Left renal cortex interstitium (tissue), 4 donors: Measurements from ENCODE around the gene TMEM91. TPM values are rescaled to one million over a fixed set of nuclear protein-coding genes. Genes with fewer than 3 reads are reported as not detected.
A peak's percentile ranks its signal among the peaks of the same experiment; 100 is the strongest.
"Not testable (repeated sequence)": the region's sequence is repeated elsewhere in the genome, so short reads cannot be mapped to it uniquely, and the experiment has no call there.

Experiments used
- DNase-seq, 4 donors: peaks; one replicate each; pipeline ENCODE4 v3.0.0-alpha.2; 2013; ENCODE audit warnings: low read depth in 4 of 4, low spot score in 2 of 4, missing footprints in 1 of 4
- polyA plus RNA-seq, 4 donors: library from polyadenylated mRNA; unstranded; fragments of 120-200 nt; gene quantifications; one replicate each; pipeline ENCODE4 v1.2.1, GENCODE V29; 2013; ENCODE audit not compliant: insufficient read length in 4 of 4

Gene TMEM91
- polyA plus RNA-seq, 4 donors = 7.7 to 30.2 (median 18.2) TPM

- no peak for DNase-seq
These were observed 2.3 kb upstream of the TMEM91 start for GRCh38 chr19:41373993-41374392.

- DNase-seq = no peak
These were observed 649 bp downstream of the TMEM91 start for GRCh38 chr19:41376998-41377365.

- no peak for DNase-seq
These were observed 1.8 kb downstream of the TMEM91 start for GRCh38 chr19:41377977-41378709.

- DNase-seq = not testable (repeated sequence)
These were observed 5.2 kb downstream of the TMEM91 start for GRCh38 chr19:41381536-41381935.

- DNase-seq = no peak
These were observed 8.0 kb downstream of the TMEM91 start for GRCh38 chr19:41384351-41384750.

GRCh38 chr19:41386442-41386841 is 10.1 kb downstream of the TMEM91 start:
- DNase-seq = no peak

GRCh38 chr19:41391618-41392017 is 15.3 kb downstream of the TMEM91 start:
- DNase-seq = no peak

- DNase-seq = no peak
These were observed 16.4 kb downstream of the TMEM91 start for GRCh38 chr19:41392775-41393174.

- DNase-seq = no peak
These were observed 19.0 kb downstream of the TMEM91 start for GRCh38 chr19:41395355-41395754.

- DNase-seq = peak; percentile 99 to 100 (median 99)
These were observed 21.0 kb downstream of the TMEM91 start, which contains the start of the genes BCKDHA and EXOSC5 for GRCh38 chr19:41397086-41398049. Gene BCKDHA, plus strand, starts transcription at chr19:41397818. Its CDS starts 10 bp downstream, at chr19:41397828. Gene EXOSC5, minus strand, starts transcription at chr19:41397359. Its CDS starts 31 bp downstream, at chr19:41397328.

GRCh38 chr19:41398050-41398418 is 21.7 kb downstream of the TMEM91 start:
- DNase-seq = no peak

GRCh38 chr19:41398598-41398997 is 22.3 kb downstream of the TMEM91 start:
- no peak for DNase-seq

- no peak for DNase-seq
These were observed 22.8 kb downstream of the TMEM91 start for GRCh38 chr19:41399091-41399490.

- DNase-seq = no peak
These were observed 23.2 kb downstream of the TMEM91 start for GRCh38 chr19:41399525-41399924.

- no peak for DNase-seq
These were observed 25.1 kb downstream of the TMEM91 start for GRCh38 chr19:41401483-41401882.

- no peak for DNase-seq
These were observed 25.7 kb downstream of the TMEM91 start for GRCh38 chr19:41402010-41402409.

- DNase-seq = no peak
These were observed 27.0 kb downstream of the TMEM91 start for GRCh38 chr19:41403181-41403970.

GRCh38 chr19:41405776-41406175 is 29.4 kb downstream of the TMEM91 start:
- no peak for DNase-seq

- DNase-seq = no peak
These were observed 30.9 kb downstream of the TMEM91 start for GRCh38 chr19:41407271-41407670.

- no peak for DNase-seq
These were observed 31.9 kb downstream of the TMEM91 start for GRCh38 chr19:41408256-41408655.

GRCh38 chr19:41408846-41409245 is 32.5 kb downstream of the TMEM91 start:
- DNase-seq = not testable (repeated sequence)
